Spleen (tissue), 7 donors: ENCODE results near the gene RBMX2.

Experiments used
- CTCF ChIP-seq, 11 experiments: fragments of 200-600 bp in 7 of 11; fragments of 450-650 bp in 4 of 11; sonication (generic) in 4 of 11; IDR thresholded peaks in 8 of 11; conservative IDR thresholded peaks in 3 of 11; 1 replicate in 7 of 11; 2 replicates in 4 of 11; pipeline versions ENCODE4 v1.4.0 to v1.8.0; 2016 to 2021; ENCODE audit warnings: antibody characterized with exemption in 11 of 11, inconsistent platforms in 4 of 11, mild to moderate bottlenecking in 1 of 11
- POLR2A ChIP-seq, 3 donors: fragments of 450-650 bp; IDR thresholded peaks; one replicate each; pipeline ENCODE4 v1.5.1; 2017; ENCODE audit warnings: antibody characterized with exemption in 3 of 3, mild to moderate bottlenecking in 1 of 3
- POLR2AphosphoS5 ChIP-seq, 3 donors: sonication (generic); formaldehyde crosslinking; IDR thresholded peaks; one replicate each; pipeline ENCODE4 v1.5.1; 2017; ENCODE audit warnings: antibody characterized with exemption in 3 of 3
- donor health status: DM: no; HTN: no; CAD: no; lungs with moderate emphysema.
- donor health status: DM: no; HTN: no; CAD: no.
- donor health status: DM: no; HTN: no; CAD: no.

DNA sequence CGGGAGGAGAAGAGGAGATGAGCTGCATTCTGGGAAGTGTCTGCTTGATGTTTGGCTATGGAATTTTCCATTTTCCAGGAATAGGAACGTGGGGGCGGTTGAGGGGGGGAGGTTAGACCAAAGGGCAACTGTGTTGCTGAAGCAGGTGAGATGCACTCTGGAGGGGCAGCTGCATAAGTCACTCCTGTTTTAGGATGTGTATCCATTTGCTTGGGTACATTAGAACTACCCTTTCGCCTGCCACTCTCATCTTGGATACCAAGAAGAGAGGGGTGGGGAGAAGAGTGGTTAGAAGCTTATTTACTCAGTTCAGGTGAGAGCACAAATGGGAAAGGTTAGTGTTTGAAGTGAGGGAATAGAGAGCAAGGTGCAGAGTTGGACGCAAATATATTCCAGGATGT lies 15.4 kb upstream of the RBMX2 start:
- no peak for TF ChIP-seq CTCF (IDR thresholded peaks at IDR 0.05 in 8 of 11, conservative IDR thresholded peaks at IDR 0.05 in 3 of 11)
- TF ChIP-seq POLR2A (IDR thresholded peaks at IDR 0.05) = no peak
- no peak for TF ChIP-seq POLR2AphosphoS5 (IDR thresholded peaks at IDR 0.05)
